Skin epidermis (tissue), 12 donors: ENCODE data around the gene WNT8B.
A peak's percentile ranks its signal among the peaks of the same experiment; 100 is the strongest.

Experiments
- H3K27ac ChIP-seq, 21 experiments: fragments of 200-600 bp; sonication (generic) in 11 of 21; one replicate each; pipeline ENCODE4 v1.5.0; 2020; ENCODE audit warnings: mild to moderate bottlenecking in 3 of 21, inconsistent platforms in 2 of 21, moderate library complexity in 2 of 21
- H3K4me3 ChIP-seq, 7 experiments: fragments of 200-600 bp; sonication (generic) in 2 of 7; one replicate each; pipeline ENCODE4 v1.5.0; 2020; ENCODE audit warnings: inconsistent platforms in 2 of 7, mild to moderate bottlenecking in 2 of 7, moderate library complexity in 1 of 7

The WNT8B gene

GRCh38 chr10:100510533-100511308 is 47.9 kb downstream of the WNT8B start:
- Histone ChIP-seq H3K4me3 (no peak overlapping the region), H3K27ac (peak overlapping the region in 8 of 21 experiments; percentile 7 to 68 (median 30))

GRCh38 chr10:100515612-100516011 is 52.8 kb downstream of the WNT8B start:
- no peak overlapping the region for H3K27ac ChIP-seq
- H3K4me3 ChIP-seq = no peak overlapping the region

DNA sequence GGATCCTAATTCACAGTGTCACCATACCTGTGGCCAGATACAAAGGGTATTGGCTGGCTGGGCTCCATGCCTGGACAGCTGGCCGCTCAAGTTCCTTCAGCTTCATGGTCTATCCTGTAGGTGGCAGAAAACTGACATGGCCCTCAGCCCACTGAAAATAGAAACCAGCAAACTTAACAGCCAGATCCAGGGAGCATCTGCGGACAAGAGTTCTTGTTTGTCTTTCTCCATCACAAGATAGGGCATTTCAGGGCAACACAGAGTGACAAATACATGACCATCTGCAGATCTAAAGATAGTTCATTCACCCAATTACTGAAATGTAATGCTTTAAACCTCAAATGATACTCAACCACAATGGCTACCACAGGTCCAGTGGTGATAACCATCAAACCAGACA is 54.0 kb downstream of the WNT8B start:
- Histone ChIP-seq H3K4me3 (no peak overlapping the region), H3K27ac (no peak overlapping the region)

DNA sequence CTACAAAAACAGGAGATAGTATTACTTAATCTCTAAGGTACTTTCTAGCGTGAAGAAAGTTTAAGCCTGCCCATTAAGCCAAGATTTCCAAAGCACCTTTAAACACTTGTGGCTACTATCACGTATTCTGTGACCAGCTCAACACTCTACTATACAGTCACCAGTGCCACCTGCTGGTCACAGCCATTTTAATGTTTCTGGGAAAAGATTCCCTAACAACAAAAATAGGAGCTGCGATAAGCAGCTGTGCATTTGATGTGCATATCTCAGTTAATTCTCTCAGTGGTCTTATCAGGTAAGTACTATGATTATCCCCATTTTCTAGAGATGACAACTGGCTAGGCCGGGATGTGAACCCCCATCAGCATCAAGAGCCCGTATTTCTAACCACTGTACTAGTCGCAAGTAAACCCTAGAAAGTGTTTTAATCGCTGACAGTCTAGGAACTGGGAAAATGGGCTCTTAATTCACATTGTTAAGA is 56.0 kb downstream of the WNT8B start:
- Histone ChIP-seq H3K4me3 (peak overlapping the region in 3 of 7 experiments; percentile 11 to 20 (median 18)), H3K27ac (peak overlapping the region in 1 of 21 experiments; percentile 6)

- Histone ChIP-seq H3K4me3 (peak within 1 kb of the TSS in 5 of 7 experiments; percentile 9 to 21 (median 18)), H3K27ac (peak within 1 kb of the TSS in 2 of 21 experiments; percentile 6 to 41)
Measured at GRCh38 chr10:100519311-100520051, 56.7 kb downstream of the WNT8B start, which contains the start of gene SEC31B. TSS of gene SEC31B (minus strand) at chr10:100519861. CDS start at chr10:100516952, 2,909 bp downstream.

GRCh38 chr10:100520811-100521210 is 58.0 kb downstream of the WNT8B start:
- Histone ChIP-seq H3K4me3 (no peak overlapping the region), H3K27ac (no peak overlapping the region)

- no peak overlapping the region for H3K4me3 ChIP-seq
- H3K27ac ChIP-seq = no peak overlapping the region
Measured at GRCh38 chr10:100522107-100522801, 59.4 kb downstream of the WNT8B start.

DNA sequence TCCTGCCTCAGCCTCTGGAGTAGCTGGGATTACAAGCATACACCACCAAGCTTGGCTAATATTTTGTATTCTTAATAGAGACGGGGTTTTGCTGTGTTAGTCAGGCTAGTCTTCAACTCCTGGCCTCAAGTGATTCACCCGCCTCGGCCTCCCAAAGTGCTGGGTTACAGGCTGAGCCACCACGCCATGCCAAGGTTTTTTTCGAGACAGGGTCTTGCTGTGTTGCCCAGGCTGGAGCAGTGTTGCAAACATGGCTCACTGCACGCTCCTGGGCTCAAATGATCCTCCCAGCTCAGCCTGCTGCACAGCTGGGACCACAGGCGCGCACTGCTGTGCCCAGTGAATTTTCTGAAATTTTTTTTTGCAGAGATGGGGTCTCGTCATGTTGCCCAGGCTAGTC is 60.1 kb downstream of the WNT8B start:
- Histone ChIP-seq H3K27ac (no peak overlapping the region), H3K4me3 (no peak overlapping the region)

- H3K4me3 ChIP-seq = no peak overlapping the region
- H3K27ac ChIP-seq = no peak overlapping the region
Measured at GRCh38 chr10:100524206-100524605, 61.4 kb downstream of the WNT8B start.

DNA sequence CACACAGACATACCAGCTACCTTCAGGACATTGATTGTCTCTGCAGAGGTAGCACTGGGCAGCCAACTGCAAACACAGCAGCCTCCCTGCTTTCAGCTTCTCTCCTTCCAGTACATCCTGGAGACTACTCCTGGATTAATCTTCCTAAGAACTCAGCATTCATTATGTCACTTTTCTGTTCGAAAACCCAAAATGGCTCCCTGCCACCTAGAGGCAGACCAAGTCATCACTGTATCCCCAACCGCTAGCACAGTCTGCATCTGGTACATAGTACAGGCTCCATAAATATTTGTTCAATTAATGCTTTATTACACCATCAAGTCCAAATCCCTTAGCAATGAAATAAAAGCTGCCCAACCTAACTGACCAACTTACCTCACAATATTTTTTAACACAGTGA is 61.8 kb downstream of the WNT8B start:
- Histone ChIP-seq H3K27ac (no peak overlapping the region), H3K4me3 (no peak overlapping the region)

- Histone ChIP-seq H3K4me3 (peak overlapping the region; percentile 71 to 98 (median 94)), H3K27ac (peak overlapping the region in 14 of 21 experiments; percentile 73 to 94 (median 86))
Measured at GRCh38 chr10:100528123-100528886, 65.5 kb downstream of the WNT8B start.

DNA sequence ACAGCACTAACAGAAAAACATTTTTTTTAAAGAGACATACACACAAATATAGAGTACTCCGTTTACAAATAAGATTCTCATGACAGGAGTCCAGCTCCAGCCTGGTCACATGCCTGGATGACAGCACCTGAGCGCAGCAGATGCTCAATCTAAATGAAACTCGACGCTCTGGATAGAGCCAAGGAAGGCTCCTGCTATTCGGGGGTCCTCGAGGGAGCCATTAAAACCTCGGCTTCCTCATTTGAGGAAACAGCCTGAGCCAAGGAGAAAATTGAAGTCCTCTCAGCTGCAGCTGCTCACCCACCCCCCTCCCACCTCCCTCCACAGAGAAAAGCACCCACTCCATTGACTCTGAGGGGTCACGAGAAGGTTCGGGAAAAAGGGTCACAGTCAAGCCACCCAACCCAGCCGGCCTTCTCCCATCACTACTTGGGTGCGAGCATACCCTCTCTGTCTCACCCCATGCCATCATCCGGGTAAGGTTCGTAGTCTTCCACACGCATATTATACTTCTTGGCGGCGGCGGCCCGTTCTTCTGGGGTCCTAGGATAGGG is 66.2 kb downstream of the WNT8B start:
- H3K4me3 ChIP-seq = peak overlapping the region; percentile 71 to 98 (median 94)
- H3K27ac ChIP-seq = peak overlapping the region; percentile 27 to 94 (median 85)

- Histone ChIP-seq H3K27ac (peak within 1 kb of the TSS; percentile 27 to 94 (median 85)), H3K4me3 (peak within 1 kb of the TSS; percentile 71 to 98 (median 94))
Measured at GRCh38 chr10:100529475-100530298, 66.9 kb downstream of the WNT8B start, which contains the start of gene NDUFB8. TSS of gene NDUFB8 (minus strand) at chr10:100529871. CDS start at chr10:100529851, 20 bp downstream.

GRCh38 chr10:100531761-100532160 is 69.0 kb downstream of the WNT8B start:
- H3K27ac ChIP-seq = no peak overlapping the region
- H3K4me3 ChIP-seq = no peak overlapping the region
